Omental fat pad (tissue), 4 donors: ENCODE results near the gene BBLN. TPM values are rescaled to one million over a fixed set of nuclear protein-coding genes. Genes with fewer than 3 reads are reported as not detected.

Experiments
- ATAC-seq: fragments of 150-250 bp; one replicate; pipeline ENCODE4 v1.9.1; 2016; ENCODE audit warnings: mild to moderate bottlenecking, moderate library complexity; ENCODE audit not compliant: low FRiP score
- DNase-seq: peaks from one replicate; pipeline ENCODE4 v3.0.0-alpha.2; 2019; ENCODE audit warnings: low spot score
- CTCF ChIP-seq, 3 donors: fragments of 450-650 bp; IDR thresholded peaks; one replicate each; pipeline ENCODE4 v1.5.1; 2016 to 2017; ENCODE audit warnings: antibody characterized with exemption in 3 of 3, mild to moderate bottlenecking in 3 of 3, moderate library complexity in 2 of 3
- total RNA-seq, 4 donors: library from RNA; depleted of rRNA; stranded (reverse); fragments of >200 nt; gene quantifications; one replicate each; pipeline ENCODE4 v1.1.0, GENCODE V29; 2016

The BBLN gene
- total RNA-seq, 4 donors from 2014 or later, result 117 to 174 (median 138) TPM

DNA sequence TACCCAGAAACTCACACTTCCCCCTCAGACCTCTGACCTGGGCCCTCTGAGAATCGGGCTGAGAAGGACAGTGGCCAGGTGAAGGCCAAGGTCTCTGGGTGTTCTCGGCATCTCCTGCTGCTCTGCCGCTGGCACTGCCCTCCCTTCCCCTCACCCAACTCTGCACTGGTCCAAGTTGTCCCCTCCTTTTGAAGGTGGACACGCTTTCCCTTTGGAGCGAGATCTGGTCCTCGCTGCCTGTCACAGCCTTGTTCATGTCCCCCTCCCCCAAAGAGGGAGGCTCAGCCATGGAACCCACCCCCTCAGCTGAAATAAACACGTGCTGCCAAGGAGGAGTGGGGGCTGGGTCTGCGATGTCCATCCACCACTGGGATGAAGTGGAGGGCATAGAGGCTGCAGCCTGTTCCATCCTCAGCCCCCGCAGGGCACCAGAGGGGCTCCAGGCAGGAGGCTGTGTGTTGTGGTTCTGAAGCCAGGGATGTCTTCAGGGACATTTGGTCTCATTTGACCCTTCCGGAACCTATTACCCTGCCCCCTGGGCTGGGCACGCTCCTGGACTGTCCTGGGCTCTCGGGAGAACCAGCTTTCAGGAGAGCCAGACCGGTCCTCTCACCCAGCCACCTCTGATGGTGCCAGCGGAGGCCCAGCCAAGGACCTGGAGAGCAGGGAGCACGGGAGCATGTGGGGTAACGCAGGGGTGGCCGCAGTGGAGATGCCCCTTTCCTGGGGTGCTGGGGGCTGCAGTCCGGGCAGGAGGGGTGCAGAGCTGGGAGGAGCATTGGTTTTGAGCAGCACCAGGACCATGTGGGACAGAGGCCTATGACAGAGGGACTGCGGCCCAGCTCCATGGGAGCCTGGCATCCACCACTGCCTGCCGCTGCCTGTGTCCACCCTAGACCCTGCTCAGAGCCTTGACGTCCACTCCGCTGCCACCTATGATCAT, 15.6 kb upstream of the BBLN start:
- ATAC-seq (no peak), DNase-seq (no peak)
- TF ChIP-seq CTCF (IDR thresholded peaks at IDR 0.05), result no peak

DNA sequence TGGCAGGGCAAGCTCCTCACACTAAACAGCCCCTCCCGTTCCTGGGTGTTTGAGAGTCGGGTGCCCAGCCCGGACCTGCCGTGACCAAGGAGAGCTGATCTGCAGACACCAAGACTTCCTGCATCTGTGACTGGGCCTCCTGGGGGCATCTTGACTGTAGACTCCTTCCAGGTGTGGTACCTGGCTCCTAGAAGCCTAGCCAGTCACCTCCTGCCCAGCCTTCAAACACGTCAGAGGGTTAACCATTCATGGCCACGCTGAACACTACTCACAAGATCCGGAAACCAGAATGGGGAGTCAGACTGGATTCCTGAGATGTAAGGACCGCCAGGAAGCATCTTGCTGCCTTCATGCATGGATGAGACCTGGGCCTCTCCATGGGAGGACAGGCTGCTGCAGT, 14.5 kb upstream of the BBLN start:
- no peak for DNase-seq
- no peak for TF ChIP-seq CTCF (IDR thresholded peaks at IDR 0.05)
- ATAC-seq, result no peak

DNA sequence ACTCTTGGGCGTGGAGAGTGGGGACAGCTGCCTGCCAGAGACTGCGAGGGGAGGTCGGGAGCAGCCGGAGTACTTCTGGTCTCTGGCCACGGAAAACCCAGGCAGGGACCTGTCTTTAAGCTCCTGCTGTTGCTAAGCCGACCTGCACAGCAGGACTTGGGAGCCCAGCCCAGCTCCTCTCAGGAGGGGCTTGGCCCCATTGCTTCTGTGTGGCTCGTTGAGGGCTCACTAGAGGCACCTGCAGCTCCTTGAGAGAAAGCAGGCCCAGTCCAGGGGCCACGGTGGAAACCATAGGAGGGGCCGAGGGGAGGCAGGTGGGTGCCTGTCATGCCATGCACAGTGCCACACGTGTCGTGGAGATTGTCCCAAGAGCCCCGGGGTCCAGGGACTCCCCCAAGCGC, 14.1 kb upstream of the BBLN start:
- no peak for TF ChIP-seq CTCF (IDR thresholded peaks at IDR 0.05)
- no peak for DNase-seq
- no peak for ATAC-seq

DNA sequence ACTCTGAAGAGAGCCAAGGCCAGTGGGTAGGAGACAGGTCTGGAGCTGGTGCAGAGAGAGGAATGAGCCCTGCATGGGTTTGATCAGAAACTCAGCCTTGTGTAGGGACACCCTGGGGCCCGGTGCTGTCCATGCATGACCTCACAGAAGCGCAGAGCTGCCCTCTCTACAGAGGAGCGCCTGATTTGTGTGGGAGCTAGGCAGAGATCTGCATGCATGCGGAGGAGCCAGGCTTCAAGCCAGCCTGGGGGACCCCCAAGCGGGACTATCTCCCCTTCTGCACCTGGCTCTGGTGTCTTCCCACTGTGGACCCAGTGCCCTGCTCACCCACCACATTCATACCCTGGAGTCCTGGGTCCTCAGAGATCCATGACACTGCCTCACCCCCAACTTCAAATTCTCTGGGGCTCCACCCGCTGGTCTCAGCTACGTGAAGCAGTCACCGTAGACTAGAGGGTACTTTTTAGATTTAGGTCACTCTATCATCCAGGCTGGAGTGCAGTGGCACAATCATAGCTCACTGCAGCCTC, 13.4 kb upstream of the BBLN start:
- ATAC-seq (no peak), DNase-seq (no peak)
- TF ChIP-seq CTCF (IDR thresholded peaks at IDR 0.05), result no peak

DNA sequence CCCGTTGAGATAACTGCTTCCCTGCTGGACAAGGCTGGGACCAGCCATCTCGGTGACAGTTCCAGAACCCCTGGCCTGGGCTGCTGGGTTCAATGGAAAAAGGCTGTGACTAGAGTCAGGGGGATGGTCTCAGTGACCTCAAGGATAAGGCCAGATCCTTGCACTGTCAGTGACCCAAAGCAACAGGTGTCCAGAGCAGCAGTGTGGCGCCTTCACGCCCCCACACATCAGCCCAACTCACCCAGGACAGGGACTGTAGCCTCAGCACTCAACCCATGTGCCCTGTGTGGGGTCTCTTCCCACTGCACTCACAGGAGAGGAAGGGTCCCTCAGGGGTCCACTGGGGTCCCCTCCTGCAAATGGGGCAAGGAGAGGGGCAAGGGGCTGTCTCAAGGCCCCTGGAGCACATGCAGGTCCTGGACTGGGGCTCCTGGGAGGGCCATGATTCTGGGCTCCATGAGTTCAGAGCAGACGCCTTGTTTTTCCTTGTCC, 11.5 kb upstream of the BBLN start:
- DNase-seq, result no peak

DNA sequence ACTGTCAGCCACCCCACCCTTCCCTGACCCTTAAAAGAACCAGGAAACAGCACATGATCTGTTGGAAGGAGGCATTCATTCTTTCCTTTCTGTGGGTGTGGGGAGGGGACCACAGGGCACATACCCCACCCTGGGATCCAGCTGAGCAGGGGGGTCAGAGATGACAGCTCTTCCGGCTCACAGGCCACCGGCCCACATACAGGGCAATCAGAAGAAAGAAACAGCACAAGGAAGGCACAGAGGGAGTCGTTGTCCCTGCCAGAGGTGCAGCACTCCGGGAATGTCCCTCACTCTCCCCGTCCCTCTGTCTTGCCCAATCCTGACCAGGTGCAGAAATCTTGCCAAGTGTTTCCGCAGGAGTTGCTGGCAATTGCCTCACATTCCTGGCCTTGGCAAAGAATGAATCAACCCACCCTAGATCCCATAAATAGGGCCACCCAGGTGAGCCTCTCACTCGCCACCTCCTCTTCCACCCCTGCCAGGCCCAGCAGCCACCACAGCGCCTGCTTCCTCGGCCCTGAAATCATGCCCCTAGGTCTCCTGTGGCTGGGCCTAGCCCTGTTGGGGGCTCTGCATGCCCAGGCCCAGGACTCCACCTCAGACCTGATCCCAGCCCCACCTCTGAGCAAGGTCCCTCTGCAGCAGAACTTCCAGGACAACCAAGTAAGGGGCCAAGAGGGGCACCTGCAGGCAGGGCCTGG, 10.9 kb upstream of the BBLN start, which contains the start of gene LCN2:
Gene LCN2, plus strand, starts transcription at position 453 of the 701 bp plus-strand sequence. Its CDS starts 73 bp downstream, at position 526.
- DNase-seq (no peak), ATAC-seq (peak; percentile 61)
- TF ChIP-seq CTCF (IDR thresholded peaks at IDR 0.05), result no peak

More for the DNA sequence above, 11.5 kb upstream of the BBLN start:
- no peak for TF ChIP-seq CTCF (IDR thresholded peaks at IDR 0.05)
- ATAC-seq, result no peak
